HepG2 (cell line): Measurements from ENCODE around the gene TNFSF10. TPM values are rescaled to one million over a fixed set of nuclear protein-coding genes. Genes with fewer than 3 reads are reported as not detected.
A peak's percentile ranks its signal among the peaks of the same experiment; 100 is the strongest.

Experiments used
- ATAC-seq: fragments of 200-7000 bp; cut with Tn5 transposase; 3 replicates; pipeline ENCODE4 v1.9.1; 2020; ENCODE audit warnings: mild to moderate bottlenecking, moderate library complexity
- BruUV-seq: library from RNA; stranded (reverse); fragments of 400-500 nt; replicated peaks from 2 replicates; lab custom pipeline; 2021; lab: Mats Ljungman, UMichigan
- CTCF ChIA-PET: fragments of 300-600 bp; formaldehyde crosslinking; extraction: SDS; loops from one replicate; lab custom pipeline; 2021; ENCODE audit warnings: low total read pairs, inconsistent platforms, low intra/inter-chr PET ratio; lab: Yijun Ruan, JAX
- POLR2A ChIA-PET: fragments of 350-600 bp; sonication (Branson Sonifier 250); formaldehyde crosslinking; loops from one replicate; lab custom pipeline; 2020; ENCODE audit warnings: antibody characterized with exemption, inconsistent platforms; lab: Yijun Ruan, JAX
- DNase-seq: peaks from one replicate; pipeline ENCODE4 v3.0.0-alpha.2; 2015; ENCODE audit warnings: low spot score
- FAIRE-seq: peaks from 3 replicates; lab custom pipeline; 2011; peaks lifted over from hg19 to GRCh38; lab: Jason Lieb, UNC
- H2AFZ ChIP-seq: one replicate; pipeline ENCODE4 v1.6.1; 2011; ENCODE audit warnings: low read length, inconsistent platforms
- H3K27ac ChIP-seq: fragments of 300-600 bp; 3 replicates; pipeline ENCODE4 v1.8.0; 2011; ENCODE audit warnings: mixed run types, mild to moderate bottlenecking, mixed read lengths, low read length, inconsistent platforms; ENCODE audit not compliant: insufficient read depth; ENCODE audit errors: extremely low read length
- H3K27me3 ChIP-seq, 2 experiments: fragments of 200-600 bp in 1 of 2; 2 replicates in 1 of 2; 3 replicates in 1 of 2; pipeline versions ENCODE4 v1.6.0 to v1.8.0; 2011; ENCODE audit warnings: low read length in 2 of 2, mild to moderate bottlenecking in 2 of 2, moderate library complexity in 2 of 2, inconsistent platforms in 1 of 2; ENCODE audit not compliant: insufficient read depth in 2 of 2, control insufficient read depth in 1 of 2
- H3K36me3 ChIP-seq, 2 experiments: fragments of 200-600 bp in 1 of 2; replicated peaks in 1 of 2; 2 replicates in 1 of 2; 3 replicates in 1 of 2; pipeline versions ENCODE4 v1.5.1 to v1.8.0; 2011; ENCODE audit warnings: low read length in 2 of 2, inconsistent platforms in 1 of 2; ENCODE audit not compliant: insufficient read depth in 2 of 2, control insufficient read depth in 1 of 2
- H3K4me1 ChIP-seq: 2 replicates; pipeline ENCODE4 v1.5.1; 2012; ENCODE audit warnings: low read length, inconsistent platforms; ENCODE audit not compliant: insufficient read depth
- H3K4me2 ChIP-seq: 2 replicates; pipeline ENCODE4 v1.6.0; 2011; ENCODE audit warnings: low read depth, low read length, inconsistent platforms
- H3K4me3 ChIP-seq, 3 experiments: fragments of 200-600 bp in 1 of 3; sonication (generic), shearing (Covaris generic) in 1 of 3; replicated peaks in 1 of 3; 2 replicates each; pipeline ENCODE4 v1.5.1; 2011 to 2016; ENCODE audit warnings: low read length in 3 of 3, inconsistent platforms in 2 of 3, low read depth in 2 of 3, mild to moderate bottlenecking in 2 of 3, control low read depth in 1 of 3, mixed read lengths in 1 of 3; ENCODE audit not compliant: insufficient read depth in 1 of 3
- H3K79me2 ChIP-seq: one replicate; pipeline ENCODE4 v1.6.1; 2011; ENCODE audit warnings: low read length, inconsistent platforms; ENCODE audit not compliant: insufficient read depth
- H3K9ac ChIP-seq: 2 replicates; pipeline ENCODE4 v1.6.0; 2011; ENCODE audit warnings: mild to moderate bottlenecking, low read depth, low read length, inconsistent platforms; ENCODE audit not compliant: insufficient read depth
- H3K9me3 ChIP-seq: 2 replicates; pipeline ENCODE4 v1.5.1; 2012; ENCODE audit warnings: mild to moderate bottlenecking, low read length
- H4K20me1 ChIP-seq: 2 replicates; pipeline ENCODE4 v1.6.0; 2011; ENCODE audit warnings: inconsistent platforms, mild to moderate bottlenecking, low read length, moderate library complexity; ENCODE audit not compliant: insufficient read depth
- ATF7-NPFF ChIP-seq: sonication (generic); formaldehyde crosslinking; IDR thresholded peaks from 2 replicates; pipeline ENCODE4 v1.8.1; 2023; ENCODE audit warnings: mild to moderate bottlenecking, low read depth, missing genetic modification reagents, moderate library complexity
- HNRNPK ChIP-seq: fragments of 200-400 bp; formaldehyde crosslinking; IDR thresholded peaks from 2 replicates; pipeline ENCODE4 v1.6.1; 2018; ENCODE audit warnings: low read length, low read depth, moderate library complexity, mild to moderate bottlenecking; ENCODE audit not compliant: poor library complexity, severe bottlenecking
- IRF2 ChIP-seq: IDR thresholded peaks from 2 replicates; pipeline ENCODE4 v1.6.1; 2018; ENCODE audit warnings: missing genetic modification reagents, missing compliant biosample characterization
- KMT2B ChIP-seq: IDR thresholded peaks from 2 replicates; pipeline ENCODE4 v1.6.1; 2016; ENCODE audit warnings: missing genetic modification reagents, missing compliant biosample characterization
- POLR2AphosphoS5 ChIP-seq: IDR thresholded peaks from 2 replicates; pipeline ENCODE4 v1.6.1; 2012; ENCODE audit warnings: low read depth, low read length
- RFXANK ChIP-seq: IDR thresholded peaks from 2 replicates; pipeline ENCODE4 v1.6.1; 2016
- ZNF225 ChIP-seq: sonication (generic); formaldehyde crosslinking; IDR thresholded peaks from 2 replicates; pipeline ENCODE4 v1.4.0; 2020; ENCODE audit warnings: mild to moderate bottlenecking, missing genetic modification reagents
- ZNF460 ChIP-seq: sonication (generic); formaldehyde crosslinking; IDR thresholded peaks from 2 replicates; pipeline ENCODE4 v1.5.1; 2020; ENCODE audit warnings: missing genetic modification reagents, mild to moderate bottlenecking, borderline replicate concordance
- ZNF737 ChIP-seq: sonication (generic); formaldehyde crosslinking; IDR thresholded peaks from 2 replicates; pipeline ENCODE4 v1.5.0; 2020; ENCODE audit warnings: missing genetic modification reagents, mild to moderate bottlenecking, borderline replicate concordance
- in situ Hi-C: cut with HindIII; loops from 2 replicates; pipeline ENCODE4 v1.10.0; 2017; ENCODE audit warnings: low pct_unique_long_range_greater_than_20kb; ENCODE audit not compliant: extremely low pct_ligation_motif_present
- intact Hi-C: fragments of 100-400 bp; cut with micrococcal nuclease; formaldehyde crosslinking; loops from one replicate; pipeline ENCODE4 v1.10.0; 2022; ENCODE audit not compliant: unreplicated experiment
- polyA plus RNA-seq, 8 experiments: library from polyadenylated mRNA; depleted of rRNA in 3 of 8; stranded (reverse) in 7 of 8; unstranded in 1 of 8; fragments of >200 nt; fragmentation: Illumina TruSeq in 4 of 8; extraction: Trizol in 4 of 8; gene quantifications; 2 replicates each; pipeline versions ENCODE4 v1.2.1 to v1.2.3, GENCODE V29; 2011 to 2016; ENCODE audit warnings: low read depth in 4 of 8, missing spikeins in 1 of 8, mixed read lengths in 1 of 8; ENCODE audit not compliant: insufficient read depth in 1 of 8
- total RNA-seq, 5 experiments: library from RNA; depleted of rRNA; stranded (reverse); fragments of >200 nt; fragmentation: Illumina TruSeq; extraction: Trizol; gene quantifications; 2 replicates each; pipeline ENCODE4 v1.2.3, GENCODE V29; 2016; ENCODE audit warnings: low read depth in 1 of 5
- TF ChIP-seq, protein P1 (sequence below): sonication (generic); formaldehyde crosslinking; IDR thresholded peaks from 2 replicates; pipeline ENCODE4 v1.4.0; 2020; ENCODE audit warnings: mild to moderate bottlenecking, missing genetic modification reagents, borderline replicate concordance
- TF ChIP-seq, protein P2 (sequence below): sonication (generic); formaldehyde crosslinking; IDR thresholded peaks from 2 replicates; pipeline ENCODE4 v1.5.0; 2020; ENCODE audit warnings: missing genetic modification reagents, mild to moderate bottlenecking, borderline replicate concordance
- TF ChIP-seq, protein P3 (sequence below): sonication (generic); formaldehyde crosslinking; IDR thresholded peaks from 2 replicates; pipeline ENCODE4 v1.9.0; 2022; ENCODE audit warnings: missing genetic modification reagents, mild to moderate bottlenecking, borderline replicate concordance
- TF ChIP-seq, protein P4 (sequence below): sonication (generic); formaldehyde crosslinking; IDR thresholded peaks from 2 replicates; pipeline ENCODE4 v1.4.0; 2020; ENCODE audit warnings: mild to moderate bottlenecking, missing genetic modification reagents

TNFSF10 gene
- total and polyA plus RNA-seq, 2 of the 13 experiments (the other 11 are each of a cell fraction or from before 2014, with no cell fraction given) = 8.4 to 9.9 TPM

DNA sequence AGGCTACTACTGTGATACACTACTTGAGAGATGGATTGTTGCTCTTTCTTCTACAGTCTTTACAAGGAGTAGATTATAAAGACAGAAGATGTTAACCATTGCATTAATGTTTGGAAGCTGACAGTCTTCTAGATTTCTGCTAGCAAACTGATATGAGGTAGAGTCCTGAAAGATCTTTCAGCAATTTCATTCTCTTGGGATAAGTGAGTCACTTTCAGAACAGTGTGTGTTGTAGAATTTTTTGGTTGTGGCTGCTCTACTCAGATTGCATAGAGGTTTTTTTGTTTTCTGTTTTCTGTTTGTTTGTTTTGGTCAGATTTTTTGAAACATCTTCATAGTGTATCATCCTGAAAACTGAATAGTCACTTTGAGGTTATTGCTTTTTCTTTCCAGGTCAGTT lies 17.1 kb downstream of the TNFSF10 start:
- Histone ChIP-seq H3K79me2 (no peaks in the 10 kb centered on the region), H3K27ac (no peak overlapping the region), H3K27me3 (no peaks in the 10 kb centered on the region), H3K36me3 (peaks cover 0 to 2% of the 10 kb centered on the region in 2 experiments; a peak in 1 of 5 replicates), H3K4me2 (no peak overlapping the region), H3K9me3 (no peaks in the 10 kb centered on the region), H4K20me1 (no peaks in the 10 kb centered on the region), H2AFZ (no peak overlapping the region), H3K4me3 (no peak overlapping the region)
- ChIA-PET CTCF (no interaction called here), POLR2A (no interaction called here)
- intact Hi-C loops (no loop called here), in situ Hi-C loops (no loop called here)
- TF ChIP-seq, protein P1, sequence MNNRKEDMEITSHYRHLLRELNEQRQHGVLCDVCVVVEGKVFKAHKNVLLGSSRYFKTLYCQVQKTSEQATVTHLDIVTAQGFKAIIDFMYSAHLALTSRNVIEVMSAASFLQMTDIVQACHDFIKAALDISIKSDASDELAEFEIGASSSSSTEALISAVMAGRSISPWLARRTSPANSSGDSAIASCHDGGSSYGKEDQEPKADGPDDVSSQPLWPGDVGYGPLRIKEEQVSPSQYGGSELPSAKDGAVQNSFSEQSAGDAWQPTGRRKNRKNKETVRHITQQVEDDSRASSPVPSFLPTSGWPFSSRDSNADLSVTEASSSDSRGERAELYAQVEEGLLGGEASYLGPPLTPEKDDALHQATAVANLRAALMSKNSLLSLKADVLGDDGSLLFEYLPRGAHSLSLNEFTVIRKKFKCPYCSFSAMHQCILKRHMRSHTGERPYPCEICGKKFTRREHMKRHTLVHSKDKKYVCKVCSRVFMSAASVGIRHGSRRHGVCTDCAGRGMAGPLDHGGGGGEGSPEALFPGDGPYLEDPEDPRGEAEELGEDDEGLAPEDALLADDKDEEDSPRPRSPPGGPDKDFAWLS (CRISPR knock-in tag) = no peak
- no peak for TF ChIP-seq IRF2 (CRISPR knock-in tag)
- TF ChIP-seq ZNF737 = no peak
- no peak for TF ChIP-seq KMT2B (CRISPR knock-in tag)
- TF ChIP-seq, protein P2, sequence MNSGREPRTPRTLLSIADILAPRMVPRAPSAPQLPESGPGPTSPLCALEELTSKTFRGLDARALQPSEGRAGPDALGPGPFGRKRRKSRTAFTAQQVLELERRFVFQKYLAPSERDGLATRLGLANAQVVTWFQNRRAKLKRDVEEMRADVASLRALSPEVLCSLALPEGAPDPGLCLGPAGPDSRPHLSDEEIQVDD = no peak
- no peak for TF ChIP-seq POLR2AphosphoS5
- TF ChIP-seq, all 625 proteins: peak for 0
- FAIRE-seq (no peak), DNase-seq (no peak), ATAC-seq (no peak)
- H3K4me1 ChIP-seq = no peaks in the 10 kb centered on the region
- BruUV-seq = TSS peak; percentile 76
- no peak overlapping the region for H3K9ac ChIP-seq

DNA sequence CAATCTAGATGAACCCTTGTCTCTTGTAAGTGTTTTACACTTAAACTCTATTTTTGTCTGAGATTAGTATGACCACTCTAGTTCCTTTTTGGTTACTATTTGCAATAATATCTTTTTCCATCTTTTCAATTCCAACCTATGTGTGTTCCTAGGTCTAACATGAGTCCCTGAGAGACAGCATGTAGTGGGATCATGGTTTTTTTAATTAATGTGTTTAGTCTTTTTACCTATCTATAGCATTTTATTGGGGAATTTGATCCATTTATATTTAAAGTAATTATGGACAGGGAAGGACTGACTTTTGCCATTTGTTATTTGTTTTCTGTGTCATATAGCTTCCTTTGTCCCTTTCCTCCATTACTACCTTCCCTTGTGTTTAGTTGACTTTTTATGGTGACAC lies 21.7 kb downstream of the TNFSF10 start:
- DNase-seq = no peak
- no peak overlapping the region for H3K27ac ChIP-seq
- intact Hi-C loops = no loop called here
- no peak overlapping the region for H3K4me3 ChIP-seq
- ChIA-PET POLR2A (no interaction called here), CTCF (no interaction called here)
- no peak for FAIRE-seq
- no TSS peak for BruUV-seq
- no peak overlapping the region for H3K9ac ChIP-seq
- in situ Hi-C loops = no loop called here
- H3K4me2 ChIP-seq = no peak overlapping the region
- H3K27me3 ChIP-seq = no peaks in the 10 kb centered on the region; a peak in 1 of 5 replicates
- no peaks in the 10 kb centered on the region for H3K36me3 ChIP-seq
- no peaks in the 10 kb centered on the region for H4K20me1 ChIP-seq
- H3K79me2 ChIP-seq = no peaks in the 10 kb centered on the region
- H3K4me1 ChIP-seq = no peaks in the 10 kb centered on the region
- no peak for ATAC-seq
- H3K9me3 ChIP-seq = no peaks in the 10 kb centered on the region
- no peak overlapping the region for H2AFZ ChIP-seq
- TF ChIP-seq HNRNPK (no peak), RFXANK (CRISPR knock-in tag) (no peak), ATF7-NPFF (CRISPR knock-in tag) (no peak), ZNF225 (CRISPR knock-in tag) (no peak), ZNF460 (no peak)
- TF ChIP-seq, protein P3, sequence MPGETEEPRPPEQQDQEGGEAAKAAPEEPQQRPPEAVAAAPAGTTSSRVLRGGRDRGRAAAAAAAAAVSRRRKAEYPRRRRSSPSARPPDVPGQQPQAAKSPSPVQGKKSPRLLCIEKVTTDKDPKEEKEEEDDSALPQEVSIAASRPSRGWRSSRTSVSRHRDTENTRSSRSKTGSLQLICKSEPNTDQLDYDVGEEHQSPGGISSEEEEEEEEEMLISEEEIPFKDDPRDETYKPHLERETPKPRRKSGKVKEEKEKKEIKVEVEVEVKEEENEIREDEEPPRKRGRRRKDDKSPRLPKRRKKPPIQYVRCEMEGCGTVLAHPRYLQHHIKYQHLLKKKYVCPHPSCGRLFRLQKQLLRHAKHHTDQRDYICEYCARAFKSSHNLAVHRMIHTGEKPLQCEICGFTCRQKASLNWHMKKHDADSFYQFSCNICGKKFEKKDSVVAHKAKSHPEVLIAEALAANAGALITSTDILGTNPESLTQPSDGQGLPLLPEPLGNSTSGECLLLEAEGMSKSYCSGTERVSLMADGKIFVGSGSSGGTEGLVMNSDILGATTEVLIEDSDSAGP = no peak
- TF ChIP-seq, protein P4, sequence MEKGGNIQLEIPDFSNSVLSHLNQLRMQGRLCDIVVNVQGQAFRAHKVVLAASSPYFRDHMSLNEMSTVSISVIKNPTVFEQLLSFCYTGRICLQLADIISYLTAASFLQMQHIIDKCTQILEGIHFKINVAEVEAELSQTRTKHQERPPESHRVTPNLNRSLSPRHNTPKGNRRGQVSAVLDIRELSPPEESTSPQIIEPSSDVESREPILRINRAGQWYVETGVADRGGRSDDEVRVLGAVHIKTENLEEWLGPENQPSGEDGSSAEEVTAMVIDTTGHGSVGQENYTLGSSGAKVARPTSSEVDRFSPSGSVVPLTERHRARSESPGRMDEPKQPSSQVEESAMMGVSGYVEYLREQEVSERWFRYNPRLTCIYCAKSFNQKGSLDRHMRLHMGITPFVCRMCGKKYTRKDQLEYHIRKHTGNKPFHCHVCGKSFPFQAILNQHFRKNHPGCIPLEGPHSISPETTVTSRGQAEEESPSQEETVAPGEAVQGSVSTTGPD (CRISPR knock-in tag) = no peak
